Measurements from ENCODE around the gene METTL3.
A peak's percentile ranks its signal among the peaks of the same experiment; 100 is the strongest.

GRCh38 chr14:21455912-21456667, 55.0 kb downstream of the METTL3 start, which contains the start of gene CHD8:
- TF ChIP-seq, protein P1, sequence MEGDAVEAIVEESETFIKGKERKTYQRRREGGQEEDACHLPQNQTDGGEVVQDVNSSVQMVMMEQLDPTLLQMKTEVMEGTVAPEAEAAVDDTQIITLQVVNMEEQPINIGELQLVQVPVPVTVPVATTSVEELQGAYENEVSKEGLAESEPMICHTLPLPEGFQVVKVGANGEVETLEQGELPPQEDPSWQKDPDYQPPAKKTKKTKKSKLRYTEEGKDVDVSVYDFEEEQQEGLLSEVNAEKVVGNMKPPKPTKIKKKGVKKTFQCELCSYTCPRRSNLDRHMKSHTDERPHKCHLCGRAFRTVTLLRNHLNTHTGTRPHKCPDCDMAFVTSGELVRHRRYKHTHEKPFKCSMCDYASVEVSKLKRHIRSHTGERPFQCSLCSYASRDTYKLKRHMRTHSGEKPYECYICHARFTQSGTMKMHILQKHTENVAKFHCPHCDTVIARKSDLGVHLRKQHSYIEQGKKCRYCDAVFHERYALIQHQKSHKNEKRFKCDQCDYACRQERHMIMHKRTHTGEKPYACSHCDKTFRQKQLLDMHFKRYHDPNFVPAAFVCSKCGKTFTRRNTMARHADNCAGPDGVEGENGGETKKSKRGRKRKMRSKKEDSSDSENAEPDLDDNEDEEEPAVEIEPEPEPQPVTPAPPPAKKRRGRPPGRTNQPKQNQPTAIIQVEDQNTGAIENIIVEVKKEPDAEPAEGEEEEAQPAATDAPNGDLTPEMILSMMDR (IDR thresholded peaks at IDR 0.05): peak; percentile 36 to 72 (median 56)
- TF ChIP-seq POLR2A (IDR thresholded peaks at IDR 0.05): peak; percentile 53 to 82
